Measurements from ENCODE around the gene TTC7B. TPM values are rescaled to one million over a fixed set of nuclear protein-coding genes. Genes with fewer than 3 reads are reported as not detected.

The TTC7B gene
- total RNA-seq, 1 experiment from 2014 or later, result 40.9 TPM

DNA sequence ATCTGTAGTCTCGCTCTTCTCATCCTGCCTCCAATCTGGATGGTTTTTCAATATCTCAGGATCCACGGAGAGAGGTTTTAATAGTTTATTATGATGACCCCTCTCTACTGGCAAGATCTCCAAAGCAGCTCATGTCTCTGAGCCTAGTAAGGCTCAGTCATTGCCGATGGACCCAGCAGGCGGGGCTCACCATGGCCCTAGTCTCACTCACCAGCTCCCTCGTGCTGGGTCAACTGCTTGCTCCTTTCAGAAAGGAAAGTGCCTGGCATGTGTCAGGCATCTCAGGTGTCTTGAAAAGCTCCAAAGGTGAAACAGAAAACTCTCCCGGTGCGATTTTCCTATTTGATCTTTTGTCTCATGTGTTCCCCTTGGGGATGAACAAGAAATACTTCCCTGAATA is 240.4 kb downstream of the TTC7B start:
- ATAC-seq, result no peak

DNA sequence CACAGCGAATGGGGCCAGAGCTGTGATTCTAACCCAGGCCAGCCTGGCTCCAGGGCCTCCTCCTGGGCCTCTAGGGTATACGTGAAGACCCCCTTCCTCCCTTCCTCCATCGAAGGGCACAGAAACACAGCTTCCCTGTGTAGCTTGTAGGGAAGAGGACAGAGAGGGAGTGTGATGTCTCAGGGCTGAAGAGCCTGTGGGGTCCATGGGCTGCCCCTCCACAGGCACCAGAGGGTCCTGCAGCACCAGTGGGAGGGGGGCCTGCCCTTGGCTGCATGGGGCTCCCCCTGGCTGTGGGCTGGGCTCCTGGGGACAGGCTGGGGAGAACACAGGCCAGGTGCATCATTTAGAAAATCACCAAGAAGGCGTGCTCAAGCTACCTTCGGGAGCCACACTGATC is 240.9 kb downstream of the TTC7B start:
- Histone ChIP-seq H3K27me3 (ENCODE audit: control insufficient read depth, insufficient read depth, low read length) (no peaks in the 10 kb centered on the region), H3K9me3 (ENCODE audit: control insufficient read depth, insufficient read depth, low read depth, low read length) (no peaks in the 10 kb centered on the region), H3K4me3 (ENCODE audit: low read depth in 2 of 2, low read length in 2 of 2) (no peak overlapping the region), H3K27ac (ENCODE audit: low read length) (no peak overlapping the region), H3K36me3 (ENCODE audit: control insufficient read depth, insufficient read depth, low read length) (no peaks in the 10 kb centered on the region), H3K4me1 (ENCODE audit: control insufficient read depth, insufficient read depth, low read length) (no peaks in the 10 kb centered on the region)
- no peak for DNase-seq (ENCODE audit: low read depth, low spot score)
- TF ChIP-seq SIN3A (IDR thresholded peaks at IDR 0.05; ENCODE audit: borderline replicate concordance, insufficient read depth, low read depth, low read length), result no peak
- TF ChIP-seq, protein P1, sequence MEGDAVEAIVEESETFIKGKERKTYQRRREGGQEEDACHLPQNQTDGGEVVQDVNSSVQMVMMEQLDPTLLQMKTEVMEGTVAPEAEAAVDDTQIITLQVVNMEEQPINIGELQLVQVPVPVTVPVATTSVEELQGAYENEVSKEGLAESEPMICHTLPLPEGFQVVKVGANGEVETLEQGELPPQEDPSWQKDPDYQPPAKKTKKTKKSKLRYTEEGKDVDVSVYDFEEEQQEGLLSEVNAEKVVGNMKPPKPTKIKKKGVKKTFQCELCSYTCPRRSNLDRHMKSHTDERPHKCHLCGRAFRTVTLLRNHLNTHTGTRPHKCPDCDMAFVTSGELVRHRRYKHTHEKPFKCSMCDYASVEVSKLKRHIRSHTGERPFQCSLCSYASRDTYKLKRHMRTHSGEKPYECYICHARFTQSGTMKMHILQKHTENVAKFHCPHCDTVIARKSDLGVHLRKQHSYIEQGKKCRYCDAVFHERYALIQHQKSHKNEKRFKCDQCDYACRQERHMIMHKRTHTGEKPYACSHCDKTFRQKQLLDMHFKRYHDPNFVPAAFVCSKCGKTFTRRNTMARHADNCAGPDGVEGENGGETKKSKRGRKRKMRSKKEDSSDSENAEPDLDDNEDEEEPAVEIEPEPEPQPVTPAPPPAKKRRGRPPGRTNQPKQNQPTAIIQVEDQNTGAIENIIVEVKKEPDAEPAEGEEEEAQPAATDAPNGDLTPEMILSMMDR (IDR thresholded peaks at IDR 0.05), result no peak
- TF ChIP-seq, protein P2, sequence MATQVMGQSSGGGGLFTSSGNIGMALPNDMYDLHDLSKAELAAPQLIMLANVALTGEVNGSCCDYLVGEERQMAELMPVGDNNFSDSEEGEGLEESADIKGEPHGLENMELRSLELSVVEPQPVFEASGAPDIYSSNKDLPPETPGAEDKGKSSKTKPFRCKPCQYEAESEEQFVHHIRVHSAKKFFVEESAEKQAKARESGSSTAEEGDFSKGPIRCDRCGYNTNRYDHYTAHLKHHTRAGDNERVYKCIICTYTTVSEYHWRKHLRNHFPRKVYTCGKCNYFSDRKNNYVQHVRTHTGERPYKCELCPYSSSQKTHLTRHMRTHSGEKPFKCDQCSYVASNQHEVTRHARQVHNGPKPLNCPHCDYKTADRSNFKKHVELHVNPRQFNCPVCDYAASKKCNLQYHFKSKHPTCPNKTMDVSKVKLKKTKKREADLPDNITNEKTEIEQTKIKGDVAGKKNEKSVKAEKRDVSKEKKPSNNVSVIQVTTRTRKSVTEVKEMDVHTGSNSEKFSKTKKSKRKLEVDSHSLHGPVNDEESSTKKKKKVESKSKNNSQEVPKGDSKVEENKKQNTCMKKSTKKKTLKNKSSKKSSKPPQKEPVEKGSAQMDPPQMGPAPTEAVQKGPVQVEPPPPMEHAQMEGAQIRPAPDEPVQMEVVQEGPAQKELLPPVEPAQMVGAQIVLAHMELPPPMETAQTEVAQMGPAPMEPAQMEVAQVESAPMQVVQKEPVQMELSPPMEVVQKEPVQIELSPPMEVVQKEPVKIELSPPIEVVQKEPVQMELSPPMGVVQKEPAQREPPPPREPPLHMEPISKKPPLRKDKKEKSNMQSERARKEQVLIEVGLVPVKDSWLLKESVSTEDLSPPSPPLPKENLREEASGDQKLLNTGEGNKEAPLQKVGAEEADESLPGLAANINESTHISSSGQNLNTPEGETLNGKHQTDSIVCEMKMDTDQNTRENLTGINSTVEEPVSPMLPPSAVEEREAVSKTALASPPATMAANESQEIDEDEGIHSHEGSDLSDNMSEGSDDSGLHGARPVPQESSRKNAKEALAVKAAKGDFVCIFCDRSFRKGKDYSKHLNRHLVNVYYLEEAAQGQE (IDR thresholded peaks at IDR 0.05; ENCODE audit: insufficient read depth in 1 of 2, low read depth in 2 of 2, low read length in 1 of 2), result no peak
- TF ChIP-seq POLR2AphosphoS5 (IDR thresholded peaks at IDR 0.05; ENCODE audit: low read depth, low read length), result no peak
- TF ChIP-seq TCF7L2 (IDR thresholded peaks at IDR 0.05; ENCODE audit: low read depth, low read length), result no peak
- no TSS peak for BruUV-seq (replicated peaks)
- 0 out of 2 replicates have a peak, but pooled peaks have one; percentile 34 for ATAC-seq
- intact Hi-C loops (cut with micrococcal nuclease; ENCODE audit: unreplicated experiment), result no loop called here
- in situ Hi-C loops (cut with HindIII; ENCODE audit: low pct_unique_long_range_greater_than_20kb, low sequenced_read_pairs), result no loop called here
- POLR2A ChIA-PET, result no interaction called here
- CTCF ChIA-PET, result no interaction called here

More for the DNA sequence above, 240.4 kb downstream of the TTC7B start:
- TF ChIP-seq SIN3A (IDR thresholded peaks at IDR 0.05; ENCODE audit: borderline replicate concordance, insufficient read depth, low read depth, low read length), result no peak
- TF ChIP-seq, protein P2 (IDR thresholded peaks at IDR 0.05; ENCODE audit: insufficient read depth in 1 of 2, low read depth in 2 of 2, low read length in 1 of 2), result no peak
- TF ChIP-seq TCF7L2 (IDR thresholded peaks at IDR 0.05; ENCODE audit: low read depth, low read length), result no peak
- TF ChIP-seq, protein P1 (IDR thresholded peaks at IDR 0.05), result no peak
- TF ChIP-seq POLR2AphosphoS5 (IDR thresholded peaks at IDR 0.05; ENCODE audit: low read depth, low read length), result no peak
- Histone ChIP-seq H3K36me3 (ENCODE audit: control insufficient read depth, insufficient read depth, low read length) (no peaks in the 10 kb centered on the region), H3K4me3 (ENCODE audit: low read depth in 2 of 2, low read length in 2 of 2) (no peak overlapping the region), H3K9me3 (ENCODE audit: control insufficient read depth, insufficient read depth, low read depth, low read length) (no peaks in the 10 kb centered on the region), H3K27ac (ENCODE audit: low read length) (no peak overlapping the region), H3K4me1 (ENCODE audit: control insufficient read depth, insufficient read depth, low read length) (no peaks in the 10 kb centered on the region), H3K27me3 (ENCODE audit: control insufficient read depth, insufficient read depth, low read length) (no peaks in the 10 kb centered on the region)
- no peak for DNase-seq (ENCODE audit: low read depth, low spot score)
- POLR2A ChIA-PET, result no interaction called here
- intact Hi-C loops (cut with micrococcal nuclease; ENCODE audit: unreplicated experiment) (no loop called here), in situ Hi-C loops (cut with HindIII; ENCODE audit: low pct_unique_long_range_greater_than_20kb, low sequenced_read_pairs) (no loop called here)
- no TSS peak for BruUV-seq (replicated peaks)
- CTCF ChIA-PET, result no interaction called here
